ENCODE results near the gene LRP1. TPM values are rescaled to one million over a fixed set of nuclear protein-coding genes. Genes with fewer than 3 reads are reported as not detected.
A peak's percentile ranks its signal among the peaks of the same experiment; 100 is the strongest.

LRP1 gene
- total and polyA plus RNA-seq, 2 of the 13 experiments (the other 11 are each of a cell fraction or from before 2014, with no cell fraction given), result 14.7 to 30.8 TPM

- TF ChIP-seq ZNF784 (CRISPR knock-in tag; IDR thresholded peaks at IDR 0.05; ENCODE audit: borderline replicate concordance), result no peak
- peak; percentile 51; the same call in 1 of the 2 replicates for TF ChIP-seq BCL6 (CRISPR knock-in tag; IDR thresholded peaks at IDR 0.05)
- TF ChIP-seq ZNF580 (CRISPR knock-in tag; IDR thresholded peaks at IDR 0.05; ENCODE audit: borderline replicate concordance, low read depth), result no peak
- no peak for TF ChIP-seq ZNF691 (CRISPR knock-in tag; IDR thresholded peaks at IDR 0.05; ENCODE audit: borderline replicate concordance, low read depth)
- peak; percentile 91 for TF ChIP-seq KDM6A (CRISPR knock-in tag; IDR thresholded peaks at IDR 0.05; ENCODE audit: low read depth)
- TF ChIP-seq, protein P1, sequence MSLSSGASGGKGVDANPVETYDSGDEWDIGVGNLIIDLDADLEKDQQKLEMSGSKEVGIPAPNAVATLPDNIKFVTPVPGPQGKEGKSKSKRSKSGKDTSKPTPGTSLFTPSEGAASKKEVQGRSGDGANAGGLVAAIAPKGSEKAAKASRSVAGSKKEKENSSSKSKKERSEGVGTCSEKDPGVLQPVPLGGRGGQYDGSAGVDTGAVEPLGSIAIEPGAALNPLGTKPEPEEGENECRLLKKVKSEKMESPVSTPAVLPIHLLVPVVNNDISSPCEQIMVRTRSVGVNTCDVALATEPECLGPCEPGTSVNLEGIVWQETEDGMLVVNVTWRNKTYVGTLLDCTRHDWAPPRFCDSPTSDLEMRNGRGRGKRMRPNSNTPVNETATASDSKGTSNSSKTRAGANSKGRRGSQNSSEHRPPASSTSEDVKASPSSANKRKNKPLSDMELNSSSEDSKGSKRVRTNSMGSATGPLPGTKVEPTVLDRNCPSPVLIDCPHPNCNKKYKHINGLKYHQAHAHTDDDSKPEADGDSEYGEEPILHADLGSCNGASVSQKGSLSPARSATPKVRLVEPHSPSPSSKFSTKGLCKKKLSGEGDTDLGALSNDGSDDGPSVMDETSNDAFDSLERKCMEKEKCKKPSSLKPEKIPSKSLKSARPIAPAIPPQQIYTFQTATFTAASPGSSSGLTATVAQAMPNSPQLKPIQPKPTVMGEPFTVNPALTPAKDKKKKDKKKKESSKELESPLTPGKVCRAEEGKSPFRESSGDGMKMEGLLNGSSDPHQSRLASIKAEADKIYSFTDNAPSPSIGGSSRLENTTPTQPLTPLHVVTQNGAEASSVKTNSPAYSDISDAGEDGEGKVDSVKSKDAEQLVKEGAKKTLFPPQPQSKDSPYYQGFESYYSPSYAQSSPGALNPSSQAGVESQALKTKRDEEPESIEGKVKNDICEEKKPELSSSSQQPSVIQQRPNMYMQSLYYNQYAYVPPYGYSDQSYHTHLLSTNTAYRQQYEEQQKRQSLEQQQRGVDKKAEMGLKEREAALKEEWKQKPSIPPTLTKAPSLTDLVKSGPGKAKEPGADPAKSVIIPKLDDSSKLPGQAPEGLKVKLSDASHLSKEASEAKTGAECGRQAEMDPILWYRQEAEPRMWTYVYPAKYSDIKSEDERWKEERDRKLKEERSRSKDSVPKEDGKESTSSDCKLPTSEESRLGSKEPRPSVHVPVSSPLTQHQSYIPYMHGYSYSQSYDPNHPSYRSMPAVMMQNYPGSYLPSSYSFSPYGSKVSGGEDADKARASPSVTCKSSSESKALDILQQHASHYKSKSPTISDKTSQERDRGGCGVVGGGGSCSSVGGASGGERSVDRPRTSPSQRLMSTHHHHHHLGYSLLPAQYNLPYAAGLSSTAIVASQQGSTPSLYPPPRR (CRISPR knock-in tag; IDR thresholded peaks at IDR 0.05; ENCODE audit: borderline replicate concordance), result peak; percentile 61; the same call in 1 of the 2 replicates
- TF ChIP-seq SRY (CRISPR knock-in tag; IDR thresholded peaks at IDR 0.05), result 0 out of 2 replicates have a peak, but pooled peaks have one; percentile 26
- TF ChIP-seq FOSL1 (CRISPR knock-in tag; IDR thresholded peaks at IDR 0.05; ENCODE audit: borderline replicate concordance), result no peak
- TF ChIP-seq, protein P2, sequence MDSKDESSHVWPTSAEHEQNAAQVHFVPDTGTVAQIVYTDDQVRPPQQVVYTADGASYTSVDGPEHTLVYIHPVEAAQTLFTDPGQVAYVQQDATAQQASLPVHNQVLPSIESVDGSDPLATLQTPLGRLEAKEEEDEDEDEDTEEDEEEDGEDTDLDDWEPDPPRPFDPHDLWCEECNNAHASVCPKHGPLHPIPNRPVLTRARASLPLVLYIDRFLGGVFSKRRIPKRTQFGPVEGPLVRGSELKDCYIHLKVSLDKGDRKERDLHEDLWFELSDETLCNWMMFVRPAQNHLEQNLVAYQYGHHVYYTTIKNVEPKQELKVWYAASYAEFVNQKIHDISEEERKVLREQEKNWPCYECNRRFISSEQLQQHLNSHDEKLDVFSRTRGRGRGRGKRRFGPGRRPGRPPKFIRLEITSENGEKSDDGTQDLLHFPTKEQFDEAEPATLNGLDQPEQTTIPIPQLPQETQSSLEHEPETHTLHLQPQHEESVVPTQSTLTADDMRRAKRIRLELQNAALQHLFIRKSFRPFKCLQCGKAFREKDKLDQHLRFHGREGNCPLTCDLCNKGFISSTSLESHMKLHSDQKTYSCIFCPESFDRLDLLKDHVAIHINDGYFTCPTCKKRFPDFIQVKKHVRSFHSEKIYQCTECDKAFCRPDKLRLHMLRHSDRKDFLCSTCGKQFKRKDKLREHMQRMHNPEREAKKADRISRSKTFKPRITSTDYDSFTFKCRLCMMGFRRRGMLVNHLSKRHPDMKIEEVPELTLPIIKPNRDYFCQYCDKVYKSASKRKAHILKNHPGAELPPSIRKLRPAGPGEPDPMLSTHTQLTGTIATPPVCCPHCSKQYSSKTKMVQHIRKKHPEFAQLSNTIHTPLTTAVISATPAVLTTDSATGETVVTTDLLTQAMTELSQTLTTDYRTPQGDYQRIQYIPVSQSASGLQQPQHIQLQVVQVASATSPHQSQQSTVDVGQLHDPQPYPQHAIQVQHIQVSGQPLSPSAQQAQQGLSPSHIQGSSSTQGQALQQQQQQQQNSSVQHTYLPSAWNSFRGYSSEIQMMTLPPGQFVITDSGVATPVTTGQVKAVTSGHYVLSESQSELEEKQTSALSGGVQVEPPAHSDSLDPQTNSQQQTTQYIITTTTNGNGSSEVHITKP (CRISPR knock-in tag; IDR thresholded peaks at IDR 0.05; ENCODE audit: low read depth), result peak; percentile 92
- TF ChIP-seq ZNF10 (CRISPR knock-in tag; IDR thresholded peaks at IDR 0.05; ENCODE audit: borderline replicate concordance, low read depth), result no peak
- no peak for TF ChIP-seq ZNF562 (CRISPR knock-in tag; IDR thresholded peaks at IDR 0.05; ENCODE audit: borderline replicate concordance)
- TF ChIP-seq GABPB1 (CRISPR knock-in tag; IDR thresholded peaks at IDR 0.05), result no peak; the same call in 1 of the 2 replicates
- TF ChIP-seq TFE3 (CRISPR knock-in tag; IDR thresholded peaks at IDR 0.05), result no peak
- TF ChIP-seq ZIK1 (CRISPR knock-in tag; IDR thresholded peaks at IDR 0.05; ENCODE audit: borderline replicate concordance, low read depth), result no peak
Measured at GRCh38 chr12:57146961-57147944, 19.0 kb downstream of the LRP1 start, which contains the start of gene LRP1-AS (continued).

Data from HepG2 (cell line).